ENCODE data around the gene GMPR.
"Not testable (repeated sequence)": the region's sequence is repeated elsewhere in the genome, so short reads cannot be mapped to it uniquely, and the experiment has no call there.

The GMPR gene

DNA sequence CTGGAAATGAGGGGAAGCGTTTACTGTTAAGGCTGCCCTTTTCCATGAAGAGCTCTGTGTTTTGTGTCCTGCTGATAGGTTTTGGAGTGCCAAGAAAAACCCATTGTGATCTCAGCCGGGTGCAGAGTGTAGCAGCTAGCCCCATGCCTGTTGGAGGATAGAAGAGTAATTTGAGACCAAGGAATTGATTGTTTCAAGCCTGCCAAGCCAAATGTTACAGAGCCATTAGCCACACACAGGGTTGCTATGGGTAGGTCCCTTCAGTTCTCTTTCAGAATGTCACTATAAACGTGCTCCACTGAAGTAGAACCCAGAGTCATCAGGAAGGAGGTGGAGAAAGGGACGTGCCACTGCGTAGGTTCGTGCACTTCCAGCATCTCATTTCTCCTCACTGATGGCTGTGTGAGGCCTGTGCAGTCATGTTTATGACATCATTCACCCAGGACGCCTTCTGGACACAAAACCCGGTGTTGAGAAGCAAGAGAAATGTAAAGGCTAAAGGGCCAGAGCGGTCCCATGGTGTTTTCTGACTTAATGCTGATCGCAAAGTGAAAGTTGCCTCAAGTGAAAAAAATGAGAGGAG is 6.6 kb downstream of the GMPR start:
- peak; percentile 21 for DNase-seq (ENCODE audit: low read depth, low spot score)

DNA sequence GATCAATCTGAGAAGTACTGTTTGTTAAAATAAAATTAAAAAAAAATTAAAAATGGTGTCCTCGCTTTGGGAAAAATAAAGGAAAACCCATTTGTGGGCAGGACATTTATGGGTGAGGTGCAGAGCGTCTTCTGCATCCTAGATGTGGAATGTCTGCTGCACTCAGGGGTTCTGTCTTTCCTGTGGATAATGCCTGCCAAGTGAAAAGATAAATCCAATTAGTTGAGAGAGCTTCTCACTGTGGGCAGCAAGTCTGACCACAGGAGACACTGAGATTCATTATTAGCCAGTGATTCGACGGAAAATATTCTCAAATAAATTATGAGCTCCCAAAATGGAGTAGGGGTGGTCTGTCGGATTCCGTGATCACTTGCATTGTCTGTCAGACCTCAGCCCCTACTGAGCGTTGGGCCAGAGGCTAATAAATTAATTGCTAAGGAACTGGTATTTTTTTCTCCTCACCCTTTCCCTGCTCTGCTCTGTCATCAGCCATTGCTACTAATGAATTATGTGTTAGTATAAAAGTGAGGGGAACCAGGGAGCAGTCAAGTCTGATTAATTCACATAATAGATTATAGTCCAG is 10.0 kb downstream of the GMPR start:
- DNase-seq (ENCODE audit: low read depth, low spot score), result no peak

DNA sequence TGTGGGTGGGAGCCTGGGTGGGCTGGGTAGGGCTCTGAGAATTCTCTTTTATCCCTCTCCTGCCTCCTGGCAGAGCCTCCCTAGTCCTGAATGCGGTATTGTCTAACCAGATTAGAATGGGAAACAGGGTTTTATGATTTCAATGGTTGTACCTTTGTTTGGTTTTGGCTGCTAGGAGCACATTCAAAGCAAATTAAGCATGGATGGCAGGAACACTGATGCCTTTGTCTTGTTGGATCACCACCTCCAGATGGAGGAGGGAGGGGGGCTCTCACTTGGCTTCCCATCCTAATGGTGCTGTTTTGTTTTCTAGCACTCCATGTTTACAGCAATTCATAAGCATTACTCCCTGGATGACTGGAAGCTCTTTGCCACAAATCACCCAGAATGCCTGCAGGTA is 11.6 kb downstream of the GMPR start:
- DNase-seq (ENCODE audit: low read depth, low spot score), result no peak

DNA sequence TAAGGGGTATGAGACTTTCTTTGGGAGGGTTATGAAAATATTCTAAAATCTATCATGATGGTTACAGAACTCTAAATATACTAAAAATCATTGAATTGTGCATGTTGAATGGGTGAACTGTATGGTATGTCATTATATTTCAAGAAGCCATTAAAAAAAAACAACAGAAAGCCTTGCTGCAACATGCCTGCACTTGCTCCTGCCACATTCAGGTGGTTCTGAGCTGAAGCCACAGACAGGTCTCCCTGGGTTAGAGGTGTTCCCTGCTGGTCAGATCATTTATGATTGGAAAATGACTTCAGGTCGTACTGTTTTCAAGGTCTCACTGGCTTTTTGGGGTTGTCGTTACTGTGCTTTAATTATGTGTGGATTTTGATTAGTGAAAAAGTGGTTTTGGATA is 13.3 kb downstream of the GMPR start:
- no peak for DNase-seq (ENCODE audit: low read depth, low spot score)

DNA sequence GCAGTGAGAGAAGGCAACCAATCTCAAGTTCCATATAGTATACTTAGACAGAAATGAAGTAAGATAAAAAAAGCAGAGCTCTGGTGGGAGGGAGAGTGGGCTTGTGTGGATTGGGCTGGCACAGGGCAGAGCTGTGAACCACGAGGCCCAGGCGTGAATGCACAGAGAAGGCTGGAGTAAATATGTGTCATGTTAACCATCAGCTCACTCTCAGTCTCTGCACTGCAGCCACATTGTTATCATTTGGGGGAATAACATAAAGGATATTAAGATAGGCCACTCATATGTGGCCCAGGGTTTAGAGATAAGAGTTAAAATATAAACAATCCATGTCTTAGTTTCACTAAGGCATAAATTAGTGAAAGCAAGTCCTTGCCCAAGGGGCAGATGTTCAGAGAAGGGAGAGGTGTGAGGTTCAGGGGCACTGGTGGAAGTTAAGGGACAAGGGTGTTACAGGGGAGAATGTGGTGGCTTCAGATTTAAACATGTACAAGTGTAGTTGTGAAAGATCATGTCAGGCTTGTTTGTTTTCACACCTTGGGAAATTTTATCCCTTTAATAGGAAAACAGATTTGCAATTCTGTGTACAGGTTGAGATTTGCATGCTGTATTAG is 14.4 kb downstream of the GMPR start:
- DNase-seq (ENCODE audit: low read depth, low spot score), result no peak

DNA sequence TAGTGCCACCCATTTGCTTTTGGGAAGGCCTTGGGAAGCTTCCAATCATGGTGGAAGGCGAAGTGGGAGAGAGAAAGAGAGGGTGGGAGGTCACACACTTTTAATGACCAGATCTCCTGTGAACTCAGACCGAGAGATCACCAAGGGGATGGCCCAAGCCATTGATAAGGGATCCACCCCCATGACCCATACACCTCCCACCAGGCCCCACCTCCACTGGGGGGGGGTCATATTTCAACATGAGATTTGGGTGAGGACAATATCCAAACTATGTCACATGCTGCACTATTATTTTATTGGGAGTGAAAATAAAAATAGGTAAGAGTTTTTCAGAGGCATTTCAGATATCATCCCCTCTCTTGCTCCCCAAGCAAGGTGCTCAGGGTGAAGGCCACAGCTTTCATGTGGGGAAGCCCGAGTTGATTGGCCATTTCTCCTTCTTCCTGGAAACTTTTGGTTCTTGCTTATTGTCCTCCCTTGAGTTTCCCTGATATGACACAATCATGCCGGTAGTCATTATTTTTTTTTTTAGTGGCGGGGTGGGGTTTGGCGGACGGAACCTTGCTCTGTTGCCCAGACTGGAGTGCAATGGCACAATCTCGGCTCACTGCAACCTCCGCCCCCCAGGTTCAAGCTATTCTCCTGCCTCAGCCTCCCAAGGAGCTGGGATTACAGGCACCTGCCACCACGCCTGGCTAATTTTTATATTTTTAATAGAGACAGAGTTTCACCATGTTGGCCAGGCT is 15.2 kb downstream of the GMPR start:
- DNase-seq (ENCODE audit: low read depth, low spot score), result no peak

DNA sequence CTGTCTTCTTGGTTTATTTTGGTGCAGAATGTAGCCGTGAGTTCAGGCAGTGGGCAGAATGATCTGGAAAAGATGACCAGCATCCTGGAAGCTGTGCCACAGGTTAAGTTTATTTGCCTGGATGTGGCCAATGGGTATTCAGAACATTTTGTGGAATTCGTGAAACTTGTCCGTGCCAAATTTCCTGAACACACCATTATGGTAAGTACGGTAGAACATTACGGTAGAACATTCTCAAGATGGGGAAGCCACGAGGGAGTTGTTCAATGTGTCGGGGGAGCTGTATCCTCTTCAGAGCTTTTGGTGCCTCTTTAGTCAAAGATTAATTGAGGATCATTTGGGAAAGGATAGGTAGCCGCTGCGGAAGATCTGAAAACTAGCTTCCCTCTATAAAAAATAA is 16.1 kb downstream of the GMPR start:
- no peak for DNase-seq (ENCODE audit: low read depth, low spot score)

DNA sequence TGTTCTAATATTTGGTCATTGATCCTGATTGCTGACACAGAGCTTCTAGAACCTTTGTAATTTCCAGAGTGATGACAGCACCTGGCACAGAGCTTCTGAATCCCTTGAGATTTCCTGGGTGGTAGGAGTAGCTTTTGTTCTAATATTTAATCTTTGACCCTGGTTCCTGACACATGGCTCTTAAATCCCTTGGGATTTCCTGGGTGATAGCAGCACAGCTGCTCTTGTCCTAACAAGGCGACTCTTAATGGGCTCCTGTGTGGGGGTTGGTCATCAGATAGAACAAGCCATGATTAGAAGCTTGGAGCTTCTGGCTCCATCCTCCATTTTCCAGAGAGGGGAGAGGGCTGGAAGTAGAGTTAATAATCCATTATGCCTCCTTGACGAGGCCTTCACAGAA is 18.4 kb downstream of the GMPR start:
- DNase-seq (ENCODE audit: low read depth, low spot score), result no peak

DNA sequence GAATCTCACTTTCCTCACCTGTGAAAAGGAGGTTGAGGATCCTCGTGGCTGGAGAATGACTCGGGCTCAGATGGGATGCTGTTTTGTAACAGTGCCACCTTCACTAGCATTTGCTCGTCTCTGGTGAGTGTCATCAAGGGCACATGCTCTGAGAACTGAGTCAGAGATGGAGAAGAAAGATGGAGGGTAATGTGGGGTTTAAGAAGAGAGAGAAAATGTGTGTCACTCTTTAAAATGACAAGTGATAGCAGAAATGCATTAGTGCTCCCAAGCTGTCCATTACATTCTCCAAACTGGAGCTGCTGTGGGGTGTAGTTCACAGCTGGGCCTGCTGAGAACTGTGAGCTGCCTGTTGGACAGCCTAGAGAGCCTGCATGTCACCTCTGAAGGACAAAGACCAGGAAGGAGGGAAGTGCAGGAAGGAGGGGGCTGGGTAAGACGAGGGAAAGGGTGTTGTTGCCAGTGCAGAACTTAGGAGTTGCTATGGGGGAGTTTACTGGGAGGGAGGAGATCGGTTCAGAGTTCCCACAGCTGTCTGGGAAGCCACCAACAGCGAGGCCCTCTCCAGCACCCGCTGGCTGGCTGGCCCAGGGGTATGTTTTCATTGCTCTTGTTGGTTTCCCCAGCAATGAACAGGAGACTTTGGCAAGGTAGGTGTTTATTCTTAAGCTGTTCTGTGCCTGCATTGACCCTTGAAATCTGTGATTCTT is 19.8 kb downstream of the GMPR start:
- DNase-seq (ENCODE audit: low read depth, low spot score), result no peak

DNA sequence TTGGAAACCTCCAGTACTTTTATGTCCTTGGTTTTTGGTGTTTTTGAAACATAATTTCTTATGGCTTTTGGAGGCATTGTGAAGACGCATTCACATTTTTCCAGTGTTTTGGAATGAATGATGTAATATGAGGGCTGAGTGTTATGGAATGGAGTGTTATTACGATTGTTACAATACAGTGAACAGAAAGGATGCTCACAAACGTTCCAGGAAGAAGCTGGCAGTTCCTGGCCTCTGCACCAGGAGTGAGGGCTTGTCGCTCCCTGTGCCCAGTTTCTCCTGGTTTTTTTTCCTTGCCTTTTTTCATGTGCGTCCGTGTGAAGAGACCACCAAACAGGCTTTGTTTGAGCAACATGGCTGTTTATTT is 20.3 kb downstream of the GMPR start:
- DNase-seq (ENCODE audit: low read depth, low spot score), result no peak

DNA sequence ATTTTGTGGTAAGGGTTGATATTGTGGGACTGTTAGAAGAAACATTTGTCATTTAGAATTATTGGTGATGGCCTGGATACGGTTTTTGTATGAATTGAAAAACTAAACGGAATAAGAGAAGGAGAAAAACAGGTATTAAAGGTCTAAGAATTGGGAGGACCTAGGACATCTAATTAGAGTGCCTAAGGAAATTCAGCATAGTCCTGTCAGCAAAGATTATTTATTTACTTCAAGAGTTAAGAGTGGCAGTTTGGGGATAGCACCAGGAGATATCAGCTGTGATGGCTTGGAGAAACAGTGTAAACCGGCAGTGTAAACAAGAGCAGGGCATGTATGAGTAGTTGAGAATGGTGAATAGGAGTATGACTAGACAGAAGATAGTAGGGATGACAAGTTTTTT is 21.2 kb downstream of the GMPR start:
- DNase-seq (ENCODE audit: low read depth, low spot score), result not testable (repeated sequence)

DNA sequence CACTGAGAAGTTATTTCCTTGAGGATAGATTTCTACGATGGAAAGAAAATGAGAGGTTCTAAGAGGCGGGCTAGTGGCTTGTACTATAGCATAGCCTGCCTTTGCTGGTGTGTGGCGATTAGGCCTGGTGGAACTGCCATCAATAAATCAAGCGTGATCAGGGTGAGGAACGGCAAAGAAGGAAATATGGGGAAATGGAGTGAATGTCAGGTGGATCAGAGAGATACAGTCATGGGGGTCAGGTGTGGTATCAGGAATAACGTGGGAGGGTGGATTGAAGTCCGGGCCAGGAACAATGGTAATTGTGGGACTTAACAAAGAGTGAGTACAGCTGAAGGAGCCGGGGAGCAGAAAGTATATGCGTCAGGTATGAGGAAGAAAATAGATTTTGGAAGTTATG is 22.2 kb downstream of the GMPR start:
- DNase-seq (ENCODE audit: low read depth, low spot score), result not testable (repeated sequence)

DNA sequence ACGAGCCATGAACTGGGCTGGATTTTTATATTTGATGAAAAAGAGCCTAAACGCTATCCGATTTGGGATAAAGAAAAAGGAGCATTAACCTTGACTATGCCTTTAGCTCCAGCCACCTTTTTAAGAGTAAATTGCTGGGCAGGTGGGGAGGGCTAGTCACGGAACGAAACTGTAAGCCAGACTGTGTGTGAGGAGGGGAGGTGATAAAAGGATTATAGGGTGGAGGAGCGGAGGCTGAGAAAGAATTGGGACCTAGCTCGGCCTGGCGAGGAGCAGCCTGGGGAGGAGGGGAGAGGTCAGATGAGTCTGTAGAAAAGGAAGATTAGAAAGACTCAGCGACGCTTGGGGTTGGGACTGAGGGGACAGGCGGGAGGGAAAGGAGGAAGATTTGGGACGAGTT is 24.4 kb downstream of the GMPR start:
- not testable (repeated sequence) for DNase-seq (ENCODE audit: low read depth, low spot score)

DNA sequence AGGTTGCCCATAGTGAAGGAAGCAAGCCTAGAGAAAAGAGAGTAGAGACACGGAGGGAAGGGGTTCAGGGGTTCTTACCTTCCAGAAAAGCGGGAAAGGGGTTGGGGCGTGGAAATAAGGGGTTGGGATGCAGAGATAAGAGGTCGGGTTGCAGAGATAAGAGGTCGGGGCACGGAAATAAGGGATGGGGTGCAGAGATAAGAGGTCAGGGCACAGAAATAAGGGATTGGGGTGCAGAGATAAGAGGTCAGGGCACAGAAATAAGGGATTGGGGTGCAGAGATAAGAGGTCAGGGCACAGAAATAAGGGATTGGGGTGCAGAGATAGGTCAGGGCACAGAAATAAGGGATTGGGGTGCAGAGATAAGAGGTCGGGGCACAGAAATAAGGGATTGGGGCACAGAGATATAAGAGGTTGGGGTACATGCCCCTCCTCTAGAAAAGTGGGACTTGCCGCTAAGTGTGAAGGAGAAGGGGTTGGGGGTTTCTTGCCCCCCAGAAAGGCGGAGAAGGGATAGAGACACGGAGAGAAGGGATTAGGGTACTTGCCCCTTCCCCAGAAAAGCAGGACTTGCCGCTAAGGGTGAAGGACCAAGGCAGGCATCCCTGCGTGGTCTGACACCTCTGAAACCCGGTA is 25.2 kb downstream of the GMPR start:
- DNase-seq (ENCODE audit: low read depth, low spot score), result not testable (repeated sequence)

DNA sequence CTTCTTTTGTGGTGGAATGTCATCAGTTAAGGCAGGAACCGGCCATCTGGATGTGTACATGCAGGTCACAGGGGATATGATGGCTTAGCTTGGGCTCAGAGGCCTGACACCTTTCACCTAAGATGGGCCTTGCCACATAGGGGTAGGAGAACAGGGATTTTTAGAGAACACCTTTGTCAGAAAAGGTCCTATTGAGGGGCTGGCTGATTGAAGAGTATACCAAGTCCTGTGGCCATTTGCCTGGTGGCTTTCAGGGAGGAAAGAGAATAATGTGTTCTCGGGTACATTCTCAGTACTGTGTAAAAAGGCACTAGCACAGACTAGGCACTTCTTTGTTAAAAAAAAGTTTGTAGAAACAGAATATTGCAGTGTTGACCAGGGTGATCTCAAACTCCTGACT is 26.4 kb downstream of the GMPR start:
- DNase-seq (ENCODE audit: low read depth, low spot score), result no peak

DNA sequence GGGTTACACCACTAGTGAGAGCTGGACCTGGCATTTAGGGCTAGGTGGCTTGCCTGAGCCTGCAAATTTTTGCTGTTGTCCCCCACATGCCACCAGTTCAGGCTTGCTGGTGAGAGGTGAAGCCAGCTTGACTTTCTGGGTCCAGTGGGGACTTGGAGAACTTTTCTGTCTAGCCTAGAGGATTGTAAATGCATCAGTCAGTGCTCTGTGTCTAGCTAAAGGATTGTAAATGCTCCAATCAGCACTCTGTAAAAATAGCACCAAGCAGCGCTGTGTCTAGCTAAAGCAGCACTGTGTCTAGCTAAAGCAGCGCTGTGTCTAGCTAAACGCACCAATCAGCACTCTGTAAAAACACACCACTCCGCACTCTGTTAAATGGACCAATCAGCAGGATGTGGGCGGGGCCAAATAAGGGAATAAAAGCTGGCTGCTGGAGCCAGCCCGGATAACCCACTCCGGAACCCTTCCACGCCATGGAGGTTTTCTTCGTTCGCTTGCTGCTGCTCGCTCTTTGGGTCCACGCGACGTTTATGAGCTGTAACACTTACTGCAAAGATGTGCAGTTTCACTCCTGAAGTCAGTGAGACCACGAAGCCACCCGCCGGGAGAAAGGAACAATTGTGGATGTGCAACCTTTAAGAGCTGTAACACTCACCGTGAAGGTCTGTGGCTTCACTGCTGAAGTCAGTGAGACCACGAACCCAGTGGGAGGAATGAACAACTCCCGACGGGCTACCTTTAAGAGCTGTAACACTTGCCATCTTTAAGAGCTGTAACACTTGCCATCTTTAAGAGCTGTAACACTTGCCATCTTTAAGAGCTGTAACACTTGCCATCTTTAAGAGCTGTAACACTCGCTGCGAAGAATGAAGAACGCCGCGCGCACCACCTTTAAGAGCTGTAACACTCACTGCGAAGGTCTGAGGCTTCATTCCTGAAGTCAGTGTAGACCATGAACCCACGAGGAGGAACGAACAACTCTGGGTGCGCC is 27.3 kb downstream of the GMPR start:
- no peak for DNase-seq (ENCODE audit: low read depth, low spot score)

DNA sequence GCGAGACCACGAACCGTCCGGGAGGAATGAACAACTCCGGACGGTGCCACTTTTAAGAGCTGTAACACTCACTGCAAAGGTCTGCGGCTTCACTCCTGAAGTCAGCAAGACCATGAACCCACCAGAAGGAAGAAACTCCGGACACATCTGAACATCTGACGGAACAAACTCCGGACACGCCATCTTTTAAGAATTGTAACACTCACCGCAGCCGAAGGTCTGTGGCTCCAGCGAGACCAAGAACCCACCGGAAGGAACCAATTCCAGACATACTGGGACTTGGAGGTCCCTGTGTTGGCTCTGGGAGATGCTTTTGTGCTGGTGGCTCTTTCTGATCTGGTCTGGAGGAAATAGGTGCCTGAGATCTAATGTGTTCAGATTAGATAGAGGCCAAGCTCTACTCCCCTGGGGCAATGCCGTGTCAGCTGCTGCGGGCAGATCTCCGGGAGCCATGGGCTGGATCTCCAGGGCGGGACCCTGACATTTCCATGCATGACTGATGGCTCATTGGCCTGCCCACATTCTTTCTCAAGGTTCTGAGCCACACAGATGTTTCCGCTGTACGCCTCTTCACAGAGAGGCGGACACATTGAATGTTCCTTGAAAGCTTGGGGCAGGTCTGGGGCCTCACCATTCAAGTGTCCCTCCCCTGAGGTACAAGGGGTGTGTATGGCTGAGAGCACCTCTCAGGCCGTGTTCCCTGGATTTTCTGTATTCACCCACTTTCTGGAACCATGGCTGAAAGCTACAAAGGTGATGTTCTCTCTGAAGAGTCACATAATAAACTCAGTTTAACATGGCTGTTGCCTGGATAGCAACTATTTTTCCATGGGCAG is 29.3 kb downstream of the GMPR start:
- no peak for DNase-seq (ENCODE audit: low read depth, low spot score)

DNA sequence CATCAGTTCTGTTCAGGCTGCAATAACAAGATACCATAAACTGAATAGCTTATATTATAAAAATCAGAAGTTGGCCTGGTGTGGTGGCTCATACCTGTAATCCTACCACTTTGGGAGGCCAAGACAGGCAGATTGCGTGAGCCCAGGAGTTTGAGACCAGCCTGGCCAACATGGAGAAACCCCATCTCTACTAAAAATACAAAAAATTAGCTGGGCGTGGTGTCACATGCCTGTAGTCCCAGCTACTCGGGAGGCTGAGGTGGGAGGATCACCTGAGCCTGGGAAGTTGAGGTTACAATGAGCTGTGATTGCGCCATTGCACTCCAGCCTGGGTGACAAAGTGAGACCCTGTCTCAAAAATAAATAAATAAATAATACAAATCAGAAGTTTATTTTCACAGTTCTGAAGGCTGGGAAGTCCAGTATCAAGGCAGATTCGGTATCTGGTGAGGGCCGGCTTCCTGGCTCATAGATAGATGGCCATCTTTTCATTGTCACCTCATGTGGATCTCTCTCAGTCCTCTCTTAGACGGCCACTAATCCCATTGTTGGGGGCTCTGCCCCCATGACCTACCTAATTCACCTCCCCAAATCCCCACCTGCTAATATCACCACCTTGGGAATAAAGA is 31.2 kb downstream of the GMPR start:
- DNase-seq (ENCODE audit: low read depth, low spot score), result not testable (repeated sequence)

DNA sequence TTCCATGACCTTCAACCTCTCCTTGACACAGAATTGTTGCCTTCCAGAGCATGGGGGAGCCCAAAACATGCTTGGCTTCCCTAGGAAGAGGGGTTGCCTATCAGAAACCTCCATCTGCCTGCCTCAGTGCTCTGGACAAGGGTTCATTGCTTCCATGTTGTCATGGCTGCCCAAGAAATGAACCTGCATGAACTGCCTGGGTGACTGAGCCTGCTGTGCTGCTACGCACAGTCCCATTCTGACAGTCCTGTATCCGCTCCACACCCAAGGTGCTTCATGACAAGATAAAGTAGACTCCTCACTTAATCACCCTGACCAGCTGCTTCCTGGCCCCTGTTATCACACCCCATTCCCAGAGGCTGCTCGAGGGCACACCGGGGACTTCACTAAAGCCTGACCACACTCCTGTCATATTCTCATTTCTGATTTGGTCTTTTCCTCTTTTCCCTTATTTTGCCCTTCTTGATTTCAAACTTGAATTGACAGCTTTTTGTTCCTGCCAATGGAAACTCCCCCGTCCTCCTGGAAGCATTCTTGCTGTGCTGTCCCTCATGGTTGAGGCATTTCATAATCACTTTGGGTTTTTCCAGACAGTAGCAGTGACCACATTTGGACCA is 31.9 kb downstream of the GMPR start:
- no peak for DNase-seq (ENCODE audit: low read depth, low spot score)

Measured in brain pericyte (primary cell).